Measurements from ENCODE around the gene RIPOR3.

RIPOR3 gene

GRCh38 chr20:50666709-50667298 lies 24.5 kb downstream of the RIPOR3 start:
- Mint-ChIP-seq H3K4me1 (no peaks in the 10 kb centered on the region), H3K9me3 (no peaks in the 10 kb centered on the region), H3K27ac (no peak overlapping the region), H3K4me3 (no peak overlapping the region), H3K36me3 (no peaks in the 10 kb centered on the region)
- ATAC-seq (no peak), DNase-seq (ENCODE audit: low spot score in 2 of 2) (no peak)

- H3K4me1 Mint-ChIP-seq, result no peaks in the 10 kb centered on the region
- H3K27ac Mint-ChIP-seq, result no peak overlapping the region
- ATAC-seq (no peak), DNase-seq (ENCODE audit: low spot score in 2 of 2) (no peak)
- no peak overlapping the region for H3K4me3 Mint-ChIP-seq
- no peaks in the 10 kb centered on the region for H3K9me3 Mint-ChIP-seq
- no peaks in the 10 kb centered on the region for H3K36me3 Mint-ChIP-seq
Observed at GRCh38 chr20:50664254-50664653, 27.1 kb downstream of the RIPOR3 start.

- H3K4me1 Mint-ChIP-seq, result no peaks in the 10 kb centered on the region
- H3K9me3 Mint-ChIP-seq, result no peaks in the 10 kb centered on the region
- H3K27ac Mint-ChIP-seq, result no peak overlapping the region
- ATAC-seq (peak; percentile 54), DNase-seq (ENCODE audit: low spot score in 2 of 2) (no peak)
- H3K36me3 Mint-ChIP-seq, result no peaks in the 10 kb centered on the region
- no peak overlapping the region for H3K4me3 Mint-ChIP-seq
Observed at GRCh38 chr20:50663095-50663821, 28.1 kb downstream of the RIPOR3 start.

GRCh38 chr20:50659975-50660670 lies 31.2 kb downstream of the RIPOR3 start:
- no peak for ATAC-seq

GRCh38 chr20:50658804-50659380 lies 32.5 kb downstream of the RIPOR3 start:
- DNase-seq (ENCODE audit: low spot score in 2 of 2) (no peak), ATAC-seq (no peak)
- no peaks in the 10 kb centered on the region for H3K36me3 Mint-ChIP-seq
- H3K9me3 Mint-ChIP-seq, result no peaks in the 10 kb centered on the region
- no peak overlapping the region for H3K27ac Mint-ChIP-seq
- H3K4me1 Mint-ChIP-seq, result no peaks in the 10 kb centered on the region
- H3K4me3 Mint-ChIP-seq, result no peak overlapping the region

More at GRCh38 chr20:50659975-50660670, 31.2 kb downstream of the RIPOR3 start:
- H3K4me1 Mint-ChIP-seq, result no peaks in the 10 kb centered on the region
- no peaks in the 10 kb centered on the region for H3K36me3 Mint-ChIP-seq
- H3K4me3 Mint-ChIP-seq, result no peak overlapping the region
- H3K27ac Mint-ChIP-seq, result no peak overlapping the region
- no peaks in the 10 kb centered on the region for H3K9me3 Mint-ChIP-seq
- DNase-seq (ENCODE audit: low spot score in 2 of 2), result no peak

- Mint-ChIP-seq H3K27ac (no peak overlapping the region), H3K4me3 (no peak overlapping the region), H3K9me3 (no peaks in the 10 kb centered on the region), H3K36me3 (no peaks in the 10 kb centered on the region), H3K4me1 (no peaks in the 10 kb centered on the region)
- no peak for ATAC-seq
- no peak for DNase-seq (ENCODE audit: low spot score in 2 of 2)
Observed at GRCh38 chr20:50655311-50655880, 35.9 kb downstream of the RIPOR3 start.

- no peaks in the 10 kb centered on the region for H3K9me3 Mint-ChIP-seq
- no peak overlapping the region for H3K27ac Mint-ChIP-seq
- H3K4me1 Mint-ChIP-seq, result no peaks in the 10 kb centered on the region
- no peak for DNase-seq (ENCODE audit: low spot score in 2 of 2)
- no peak for ATAC-seq
- no peak overlapping the region for H3K4me3 Mint-ChIP-seq
- H3K36me3 Mint-ChIP-seq, result no peaks in the 10 kb centered on the region
Observed at GRCh38 chr20:50654904-50655303, 36.4 kb downstream of the RIPOR3 start.

GRCh38 chr20:50652702-50653294 lies 38.5 kb downstream of the RIPOR3 start:
- Mint-ChIP-seq H3K4me3 (no peak overlapping the region), H3K27ac (no peak overlapping the region)
- no peak for ATAC-seq

GRCh38 chr20:50651676-50652075 lies 39.7 kb downstream of the RIPOR3 start:
- Mint-ChIP-seq H3K36me3 (no peaks in the 10 kb centered on the region), H3K27ac (no peak overlapping the region), H3K4me3 (no peak overlapping the region), H3K9me3 (no peaks in the 10 kb centered on the region), H3K4me1 (no peaks in the 10 kb centered on the region)
- ATAC-seq, result no peak
- no peak for DNase-seq (ENCODE audit: low spot score in 2 of 2)

More at GRCh38 chr20:50652702-50653294, 38.5 kb downstream of the RIPOR3 start:
- Mint-ChIP-seq H3K4me1 (no peaks in the 10 kb centered on the region), H3K9me3 (no peaks in the 10 kb centered on the region), H3K36me3 (no peaks in the 10 kb centered on the region)
- DNase-seq (ENCODE audit: low spot score in 2 of 2), result no peak

GRCh38 chr20:50649590-50649989 lies 41.8 kb downstream of the RIPOR3 start:
- no peaks in the 10 kb centered on the region for H3K9me3 Mint-ChIP-seq
- H3K4me1 Mint-ChIP-seq, result no peaks in the 10 kb centered on the region
- no peak overlapping the region for H3K27ac Mint-ChIP-seq
- ATAC-seq, result no peak
- H3K4me3 Mint-ChIP-seq, result no peak overlapping the region
- no peaks in the 10 kb centered on the region for H3K36me3 Mint-ChIP-seq
- DNase-seq (ENCODE audit: low spot score in 2 of 2), result no peak

- Mint-ChIP-seq H3K27ac (no peak overlapping the region), H3K9me3 (no peaks in the 10 kb centered on the region), H3K4me3 (no peak overlapping the region), H3K4me1 (no peaks in the 10 kb centered on the region), H3K36me3 (no peaks in the 10 kb centered on the region)
- DNase-seq (ENCODE audit: low spot score in 2 of 2), result no peak
- no peak for ATAC-seq
Observed at GRCh38 chr20:50648651-50649050, 42.7 kb downstream of the RIPOR3 start.

GRCh38 chr20:50646483-50646996 lies 44.8 kb downstream of the RIPOR3 start:
- H3K9me3 Mint-ChIP-seq, result no peaks in the 10 kb centered on the region
- no peaks in the 10 kb centered on the region for H3K4me1 Mint-ChIP-seq
- no peaks in the 10 kb centered on the region for H3K36me3 Mint-ChIP-seq
- H3K27ac Mint-ChIP-seq, result no peak overlapping the region
- no peak overlapping the region for H3K4me3 Mint-ChIP-seq
- DNase-seq (ENCODE audit: low spot score in 2 of 2) (no peak), ATAC-seq (no peak)

- no peak for ATAC-seq
- Mint-ChIP-seq H3K27ac (no peak overlapping the region), H3K4me3 (no peak overlapping the region), H3K36me3 (no peaks in the 10 kb centered on the region), H3K9me3 (no peaks in the 10 kb centered on the region), H3K4me1 (no peaks in the 10 kb centered on the region)
- DNase-seq (ENCODE audit: low spot score in 2 of 2), result no peak
Observed at GRCh38 chr20:50645253-50646068, 45.9 kb downstream of the RIPOR3 start.

GRCh38 chr20:50642288-50642803 lies 49.0 kb downstream of the RIPOR3 start:
- ATAC-seq (no peak), DNase-seq (ENCODE audit: low spot score in 2 of 2) (no peak)
- Mint-ChIP-seq H3K4me3 (no peak overlapping the region), H3K4me1 (no peaks in the 10 kb centered on the region), H3K36me3 (no peaks in the 10 kb centered on the region), H3K27ac (no peak overlapping the region), H3K9me3 (no peaks in the 10 kb centered on the region)
